ENCODE measurements around the gene DLEU7. TPM values are rescaled to one million over a fixed set of nuclear protein-coding genes. Genes with fewer than 3 reads are reported as not detected.

Gene DLEU7
- under 1 TPM; 0.71 to 0.81 TPM for total RNA-seq
- polyA plus RNA-seq (ENCODE audit: insufficient read depth, low read depth, low replicate concordance): 0.47 TPM
- long read RNA-seq, donor 1: 0 reads
- long read RNA-seq, donor 2: 0 reads

DNA sequence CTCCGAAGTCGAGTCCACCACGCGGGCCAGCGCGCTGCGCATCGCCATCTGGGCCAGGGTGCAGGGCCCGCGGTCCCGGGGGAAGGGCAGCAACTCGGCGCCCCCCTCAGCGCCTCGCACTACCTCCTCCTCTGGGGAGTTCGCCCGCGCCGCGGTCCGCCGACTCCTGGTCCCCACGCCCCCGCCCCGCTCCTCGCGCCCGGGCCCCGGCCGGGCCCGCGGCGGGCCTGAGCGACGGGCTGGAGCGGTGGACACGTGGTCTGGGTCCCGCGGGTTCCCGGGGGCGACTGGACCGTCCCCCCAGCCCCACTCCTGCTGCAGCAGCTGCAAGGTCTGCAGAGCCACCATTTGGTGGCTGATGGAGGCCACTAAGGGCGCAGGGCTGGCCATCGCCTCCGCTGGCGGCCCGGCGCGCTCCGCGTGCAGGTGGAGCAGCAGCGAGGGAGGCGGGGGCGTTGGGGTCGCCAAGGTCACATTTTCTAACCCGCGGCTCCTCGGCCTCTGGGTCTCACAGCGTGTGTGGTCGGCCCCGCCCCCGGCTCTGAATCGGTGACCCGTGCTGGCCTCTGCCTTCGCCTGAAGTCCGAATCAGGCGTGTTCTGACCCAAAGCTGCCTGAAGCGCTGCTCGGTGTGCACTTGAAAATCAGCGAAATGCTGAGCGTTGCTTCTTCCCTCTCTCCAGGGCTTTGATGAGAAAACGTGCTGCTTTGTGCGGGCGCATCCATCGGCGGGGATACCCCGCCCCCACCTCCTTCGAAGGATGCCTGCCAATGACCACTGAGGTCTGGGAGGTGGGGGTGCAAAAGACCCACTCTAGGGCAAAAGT lies at the start of gene DLEU7:
DLEU7 (minus strand) TSS at position 436 of the 827 bp plus-strand sequence; CDS start at position 390, 46 bp downstream.
- H3K4me3 ChIP-seq: peak within 1 kb of the TSS; percentile 24 to 37
- no peaks in the 10 kb centered on the region for H3K9me3 ChIP-seq
- H3K27ac ChIP-seq: no peak within 1 kb of the TSS
- intact Hi-C loops (cut with DNase I; ENCODE audit: low total_unique reads): no loop called here
- 6% methylated on average over 78 of the region's 78 CpGs; no CpG with 5 or more reads in 1 of the 2 donors for WGBS, 2 donors
- DNase-seq: peak; percentile 40
- no peaks in the 10 kb centered on the region for H3K36me3 ChIP-seq (ENCODE audit: low read depth, missing control alignments)
- H3K27me3 ChIP-seq: no peaks in the 10 kb centered on the region
- no peak for TF ChIP-seq POLR2A (IDR thresholded peaks at IDR 0.05)
- TF ChIP-seq, protein P1, sequence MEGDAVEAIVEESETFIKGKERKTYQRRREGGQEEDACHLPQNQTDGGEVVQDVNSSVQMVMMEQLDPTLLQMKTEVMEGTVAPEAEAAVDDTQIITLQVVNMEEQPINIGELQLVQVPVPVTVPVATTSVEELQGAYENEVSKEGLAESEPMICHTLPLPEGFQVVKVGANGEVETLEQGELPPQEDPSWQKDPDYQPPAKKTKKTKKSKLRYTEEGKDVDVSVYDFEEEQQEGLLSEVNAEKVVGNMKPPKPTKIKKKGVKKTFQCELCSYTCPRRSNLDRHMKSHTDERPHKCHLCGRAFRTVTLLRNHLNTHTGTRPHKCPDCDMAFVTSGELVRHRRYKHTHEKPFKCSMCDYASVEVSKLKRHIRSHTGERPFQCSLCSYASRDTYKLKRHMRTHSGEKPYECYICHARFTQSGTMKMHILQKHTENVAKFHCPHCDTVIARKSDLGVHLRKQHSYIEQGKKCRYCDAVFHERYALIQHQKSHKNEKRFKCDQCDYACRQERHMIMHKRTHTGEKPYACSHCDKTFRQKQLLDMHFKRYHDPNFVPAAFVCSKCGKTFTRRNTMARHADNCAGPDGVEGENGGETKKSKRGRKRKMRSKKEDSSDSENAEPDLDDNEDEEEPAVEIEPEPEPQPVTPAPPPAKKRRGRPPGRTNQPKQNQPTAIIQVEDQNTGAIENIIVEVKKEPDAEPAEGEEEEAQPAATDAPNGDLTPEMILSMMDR (IDR thresholded peaks at IDR 0.05): no peak
- peaks cover 8% of the 10 kb centered on the region for H3K4me1 ChIP-seq

- no peaks in the 10 kb centered on the region for H3K36me3 ChIP-seq (ENCODE audit: low read depth, missing control alignments)
- H3K4me3 ChIP-seq: no peak overlapping the region
- H3K9me3 ChIP-seq: no peaks in the 10 kb centered on the region
- TF ChIP-seq POLR2A (IDR thresholded peaks at IDR 0.05): no peak
- TF ChIP-seq, protein P1 (IDR thresholded peaks at IDR 0.05): no peak
- no peaks in the 10 kb centered on the region for H3K4me1 ChIP-seq
- intact Hi-C loops (cut with DNase I; ENCODE audit: low total_unique reads): no loop called here
- no peak overlapping the region for H3K27ac ChIP-seq
- WGBS, 2 donors: 69 to 76% methylated on average over 7 of the region's 7 CpGs
- H3K27me3 ChIP-seq: no peaks in the 10 kb centered on the region
- DNase-seq: no peak
These were observed 48.9 kb upstream of the DLEU7 start for GRCh38 chr13:50892210-50892944.

GRCh38 chr13:50891206-50891605 lies 47.7 kb upstream of the DLEU7 start:
- no peaks in the 10 kb centered on the region for H3K9me3 ChIP-seq
- H3K36me3 ChIP-seq (ENCODE audit: low read depth, missing control alignments): no peaks in the 10 kb centered on the region
- no peaks in the 10 kb centered on the region for H3K4me1 ChIP-seq
- H3K27ac ChIP-seq: no peak overlapping the region
- no peak overlapping the region for H3K4me3 ChIP-seq
- no peak for TF ChIP-seq POLR2A (IDR thresholded peaks at IDR 0.05)
- TF ChIP-seq, protein P1 (IDR thresholded peaks at IDR 0.05): no peak
- intact Hi-C loops (cut with DNase I; ENCODE audit: low total_unique reads): no loop called here
- H3K27me3 ChIP-seq: no peaks in the 10 kb centered on the region
- no peak for DNase-seq

DNA sequence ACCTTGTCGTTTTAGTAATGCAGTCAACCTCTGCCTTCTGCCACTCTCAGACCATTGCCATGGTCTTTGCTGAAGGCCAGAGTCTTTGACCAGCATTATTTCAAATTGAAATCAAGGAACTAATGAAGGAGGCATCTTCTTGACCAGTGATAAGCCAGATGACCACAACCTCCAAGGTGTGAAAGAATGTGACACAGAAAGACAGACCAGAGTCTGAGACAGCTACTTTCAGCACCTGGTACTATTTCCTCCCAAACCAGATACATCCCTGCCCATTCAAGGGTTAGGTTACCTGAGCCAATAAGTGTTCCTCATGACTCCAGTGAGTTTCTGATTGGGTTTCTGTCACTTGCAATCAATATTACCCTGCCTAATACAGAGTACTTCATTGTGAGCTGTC lies 45.8 kb upstream of the DLEU7 start:
- no peak overlapping the region for H3K27ac ChIP-seq
- no peak overlapping the region for H3K4me3 ChIP-seq
- WGBS, 2 donors: 42 to 87% methylated on average over 1 of the region's 1 CpG
- H3K27me3 ChIP-seq: no peaks in the 10 kb centered on the region
- no peak for TF ChIP-seq POLR2A (IDR thresholded peaks at IDR 0.05)
- TF ChIP-seq, protein P1 (IDR thresholded peaks at IDR 0.05): no peak
- intact Hi-C loops (cut with DNase I; ENCODE audit: low total_unique reads): no loop called here
- no peak for DNase-seq
- no peaks in the 10 kb centered on the region for H3K9me3 ChIP-seq
- H3K4me1 ChIP-seq: no peaks in the 10 kb centered on the region
- H3K36me3 ChIP-seq (ENCODE audit: low read depth, missing control alignments): no peaks in the 10 kb centered on the region

Data from testis (tissue), 5 donors.